BLaER1 (cell line): Measurements from ENCODE around the gene SETD1A.
"Not testable (repeated sequence)": the region's sequence is repeated elsewhere in the genome, so short reads cannot be mapped to it uniquely, and the experiment has no call there.

Source experiments
- H3K27ac ChIP-seq: shearing (Covaris generic); formaldehyde crosslinking; 2 replicates; pipeline ENCODE4 v1.8.1; 2022
- H3K27me3 ChIP-seq: shearing (Covaris generic); formaldehyde crosslinking; 2 replicates; pipeline ENCODE4 v1.8.1; 2022
- H3K36me3 ChIP-seq: shearing (Covaris generic); formaldehyde crosslinking; 2 replicates; pipeline ENCODE4 v1.8.1; 2022
- H3K4me1 ChIP-seq: shearing (Covaris generic); formaldehyde crosslinking; 2 replicates; pipeline ENCODE4 v1.8.1; 2022
- H3K4me2 ChIP-seq: shearing (Covaris generic); formaldehyde crosslinking; 2 replicates; pipeline ENCODE4 v1.8.1; 2022
- H3K4me3 ChIP-seq: shearing (Covaris generic); formaldehyde crosslinking; 2 replicates; pipeline ENCODE4 v1.8.1; 2022
- H3K9ac ChIP-seq: shearing (Covaris generic); formaldehyde crosslinking; 2 replicates; pipeline ENCODE4 v1.8.1; 2022
- H3K9me3 ChIP-seq: shearing (Covaris generic); formaldehyde crosslinking; 2 replicates; pipeline ENCODE4 v1.8.1; 2022
- H4K20me1 ChIP-seq: shearing (Covaris generic); formaldehyde crosslinking; 2 replicates; pipeline ENCODE4 v1.8.1; 2022
- Cebpa-rat ChIP-seq: shearing (Covaris generic); IDR thresholded peaks from 2 replicates; pipeline ENCODE4 v1.8.1; 2022

SETD1A gene

GRCh38 chr16:31010585-31011325 lies 53.2 kb downstream of the SETD1A start, which contains the start of gene STX1B:
Gene STX1B (minus strand): TSS chr16:31010638. CDS start chr16:31010396, 242 bp downstream.
- peak within 1 kb of the TSS; percentile 62 for H3K4me3 ChIP-seq
- H3K4me2 ChIP-seq: peak within 1 kb of the TSS; percentile 76
- 0 out of 2 replicates have a peak within 1 kb of the TSS, but pooled peaks have one; percentile 24 for H3K9ac ChIP-seq
- H3K36me3 ChIP-seq: no peaks in the 10 kb centered on the region
- no peaks in the 10 kb centered on the region for H4K20me1 ChIP-seq
- no peak within 1 kb of the TSS for H3K27ac ChIP-seq
- no peak for TF ChIP-seq Cebpa-rat
- peaks cover 37% of the 10 kb centered on the region for H3K4me1 ChIP-seq
- H3K27me3 ChIP-seq: peaks cover 14% of the 10 kb centered on the region; the same call in 1 of the 2 replicates
- H3K9me3 ChIP-seq: no peaks in the 10 kb centered on the region

DNA sequence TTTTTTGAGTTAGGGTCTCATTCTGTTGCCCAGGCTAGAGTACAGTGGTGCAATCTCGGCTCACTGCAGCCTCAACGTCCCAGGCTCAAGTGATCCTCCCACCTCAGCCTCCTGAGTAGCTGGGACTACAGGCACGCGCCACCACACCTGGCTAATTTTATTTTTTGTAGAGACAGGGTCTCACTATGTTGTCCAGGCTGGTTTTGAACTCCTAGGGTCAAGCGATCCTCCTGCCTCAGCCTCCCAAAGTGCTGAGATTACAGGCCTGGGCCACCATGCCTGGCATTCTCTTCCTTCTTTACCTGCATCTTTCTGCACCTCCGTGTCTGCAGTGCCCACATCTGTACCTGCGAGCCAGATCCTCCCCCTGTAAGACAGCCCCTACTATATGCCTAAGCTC lies 54.3 kb downstream of the SETD1A start:
- H3K4me1 ChIP-seq: peaks cover 37% of the 10 kb centered on the region
- not testable (repeated sequence) for H3K4me2 ChIP-seq, H3K4me3 ChIP-seq, H3K36me3 ChIP-seq, H4K20me1 ChIP-seq, H3K9ac ChIP-seq, H3K27ac ChIP-seq, H3K9me3 ChIP-seq
- H3K27me3 ChIP-seq: peaks cover 14% of the 10 kb centered on the region; the same call in 1 of the 2 replicates

GRCh38 chr16:31013292-31013691 lies 55.7 kb downstream of the SETD1A start:
- H4K20me1 ChIP-seq, H3K9ac ChIP-seq, H3K36me3 ChIP-seq, H3K9me3 ChIP-seq, H3K27ac ChIP-seq, H3K4me2 ChIP-seq, H3K4me3 ChIP-seq: not testable (repeated sequence)
- H3K27me3 ChIP-seq: peaks cover 14% of the 10 kb centered on the region; the same call in 1 of the 2 replicates
- H3K4me1 ChIP-seq: peaks cover 24% of the 10 kb centered on the region

GRCh38 chr16:31016018-31016417 lies 58.5 kb downstream of the SETD1A start:
- H3K4me3 ChIP-seq: no peak overlapping the region
- H3K36me3 ChIP-seq: no peaks in the 10 kb centered on the region
- no peaks in the 10 kb centered on the region for H3K9me3 ChIP-seq
- H3K9ac ChIP-seq: no peak overlapping the region
- H3K27me3 ChIP-seq: peaks cover 11% of the 10 kb centered on the region; the same call in 1 of the 2 replicates
- no peak overlapping the region for H3K4me2 ChIP-seq
- H4K20me1 ChIP-seq: no peaks in the 10 kb centered on the region
- H3K4me1 ChIP-seq: peaks cover 5% of the 10 kb centered on the region
- TF ChIP-seq Cebpa-rat: no peak
- no peak overlapping the region for H3K27ac ChIP-seq

DNA sequence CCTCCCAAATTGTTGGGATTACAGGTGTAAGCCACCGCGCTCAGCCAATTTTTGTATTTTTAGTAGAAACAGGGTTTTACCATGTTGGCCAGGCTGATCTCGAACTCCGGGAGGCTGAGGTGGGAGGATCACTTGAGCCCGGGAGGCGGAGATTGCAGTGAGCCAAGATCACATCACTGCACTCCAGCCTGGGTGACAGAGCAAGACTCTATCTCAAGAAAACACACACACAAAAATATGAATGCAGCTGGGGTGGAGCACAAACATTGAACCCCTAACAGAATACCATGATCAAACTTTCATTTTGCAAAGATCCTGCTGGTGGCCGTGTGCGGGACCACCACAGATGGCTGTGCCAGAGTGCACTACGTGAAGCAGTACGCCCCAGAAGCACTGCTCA lies 60.2 kb downstream of the SETD1A start:
- not testable (repeated sequence) for H3K9ac ChIP-seq, H3K27ac ChIP-seq, H3K4me1 ChIP-seq, H3K36me3 ChIP-seq, H4K20me1 ChIP-seq, H3K9me3 ChIP-seq, H3K4me2 ChIP-seq, H3K27me3 ChIP-seq, H3K4me3 ChIP-seq

DNA sequence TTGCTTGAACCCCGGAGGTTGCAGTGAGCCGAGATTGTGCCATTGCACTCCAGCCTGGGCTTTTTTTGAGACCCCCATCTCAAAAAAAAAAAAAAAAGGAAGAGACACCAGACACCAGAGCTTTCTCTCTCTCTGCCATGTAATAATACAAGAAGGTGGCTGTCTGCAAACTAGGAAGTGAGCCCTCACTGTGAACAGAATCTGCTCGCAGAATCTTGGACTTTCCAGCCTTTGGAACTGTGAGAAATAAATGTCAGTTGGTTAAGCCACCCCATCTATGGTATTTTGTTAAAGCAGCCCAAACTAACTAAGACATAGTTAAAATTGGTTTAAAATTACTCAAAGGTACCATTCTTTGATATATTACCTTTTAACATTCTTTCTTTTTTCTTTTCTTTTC lies 63.0 kb downstream of the SETD1A start:
- H3K27me3 ChIP-seq: no peaks in the 10 kb centered on the region
- no peaks in the 10 kb centered on the region for H3K36me3 ChIP-seq
- H3K27ac ChIP-seq: no peak overlapping the region
- TF ChIP-seq Cebpa-rat: no peak
- no peaks in the 10 kb centered on the region for H3K9me3 ChIP-seq
- H3K4me1 ChIP-seq: peaks cover 8% of the 10 kb centered on the region
- H3K4me2 ChIP-seq: no peak overlapping the region
- no peak overlapping the region for H3K4me3 ChIP-seq
- H4K20me1 ChIP-seq: no peaks in the 10 kb centered on the region
- no peak overlapping the region for H3K9ac ChIP-seq

DNA sequence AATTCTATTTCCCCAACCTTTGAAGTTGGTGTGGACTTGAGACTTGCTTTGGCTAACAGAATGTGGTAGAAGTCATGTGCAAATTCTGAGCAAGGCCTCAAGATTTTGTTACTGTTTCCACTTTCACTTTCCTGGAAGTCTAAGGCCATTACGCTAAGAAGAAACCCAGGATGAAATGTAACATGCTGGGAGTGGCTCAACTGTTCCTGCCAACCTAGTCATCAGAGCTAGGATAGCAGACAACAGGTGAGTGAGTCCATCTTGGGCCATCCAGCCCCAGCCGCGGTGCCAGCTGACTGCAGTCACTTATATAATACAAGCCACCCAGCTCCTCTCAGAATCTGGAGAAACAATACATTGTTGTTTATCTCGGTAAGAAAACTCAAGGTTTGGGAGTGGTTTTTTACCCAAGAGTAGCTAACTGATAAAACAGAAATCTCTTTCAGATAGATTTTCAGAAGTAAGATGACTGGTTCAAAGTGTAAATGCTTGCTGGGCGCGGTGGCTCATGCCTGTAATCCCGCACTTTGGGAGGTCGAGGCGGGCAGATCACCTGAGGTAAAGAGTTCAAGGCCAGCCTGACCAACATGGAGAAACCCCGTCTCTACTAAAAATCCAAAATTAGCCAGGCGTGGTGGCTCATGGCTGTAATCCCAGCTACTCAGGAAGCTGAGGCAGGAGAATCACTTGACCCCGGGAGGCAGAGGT lies 65.1 kb downstream of the SETD1A start:
- Histone ChIP-seq H3K27ac (no peak overlapping the region), H3K9me3 (no peaks in the 10 kb centered on the region)
- TF ChIP-seq Cebpa-rat: no peak

GRCh38 chr16:31023252-31023602 lies 65.7 kb downstream of the SETD1A start:
- no peaks in the 10 kb centered on the region for H4K20me1 ChIP-seq
- peaks cover 22% of the 10 kb centered on the region for H3K4me1 ChIP-seq
- no peak overlapping the region for H3K27ac ChIP-seq
- H3K9me3 ChIP-seq: no peaks in the 10 kb centered on the region
- no peak overlapping the region for H3K4me3 ChIP-seq
- no peak for TF ChIP-seq Cebpa-rat
- no peaks in the 10 kb centered on the region for H3K27me3 ChIP-seq
- H3K4me2 ChIP-seq: no peak overlapping the region
- no peak overlapping the region for H3K9ac ChIP-seq
- H3K36me3 ChIP-seq: no peaks in the 10 kb centered on the region

More for the DNA sequence above, 65.1 kb downstream of the SETD1A start:
- no peaks in the 10 kb centered on the region for H3K27me3 ChIP-seq
- no peaks in the 10 kb centered on the region for H4K20me1 ChIP-seq
- no peaks in the 10 kb centered on the region for H3K36me3 ChIP-seq
- H3K9ac ChIP-seq: no peak overlapping the region
- no peak overlapping the region for H3K4me3 ChIP-seq
- H3K4me1 ChIP-seq: peaks cover 22% of the 10 kb centered on the region
- no peak overlapping the region for H3K4me2 ChIP-seq

- no peaks in the 10 kb centered on the region for H3K27me3 ChIP-seq
- no peak overlapping the region for H3K4me3 ChIP-seq
- no peaks in the 10 kb centered on the region for H4K20me1 ChIP-seq
- H3K4me1 ChIP-seq: peaks cover 22% of the 10 kb centered on the region
- H3K4me2 ChIP-seq: no peak overlapping the region
- H3K9me3 ChIP-seq: no peaks in the 10 kb centered on the region
- TF ChIP-seq Cebpa-rat: no peak
- no peak overlapping the region for H3K27ac ChIP-seq
- no peak overlapping the region for H3K9ac ChIP-seq
- no peaks in the 10 kb centered on the region for H3K36me3 ChIP-seq
These were observed 66.2 kb downstream of the SETD1A start for GRCh38 chr16:31023627-31024226.

DNA sequence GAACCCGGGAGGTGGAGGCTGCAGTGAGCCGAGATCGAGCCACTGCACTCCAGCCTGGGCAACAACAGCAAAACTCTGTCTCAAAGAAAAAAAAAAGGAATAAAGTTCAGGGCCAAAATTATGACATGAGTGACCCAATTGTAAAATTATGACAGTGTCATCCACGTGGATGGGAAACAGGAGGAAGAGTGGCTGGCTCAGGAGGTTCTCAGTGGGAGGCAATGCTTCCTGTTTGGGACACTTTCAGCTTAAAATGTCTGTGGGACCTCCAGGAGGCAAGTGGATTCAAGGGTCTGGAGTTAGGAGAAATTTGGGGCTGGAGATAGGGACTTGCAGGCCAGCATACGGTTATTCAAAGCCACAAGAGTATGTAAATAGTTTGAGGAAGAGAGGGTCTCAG lies 67.8 kb downstream of the SETD1A start:
- Histone ChIP-seq H3K4me2 (peak overlapping the region; percentile 55), H3K9ac (peak overlapping the region; percentile 16; the same call in 1 of the 2 replicates), H3K27me3 (no peaks in the 10 kb centered on the region), H3K36me3 (no peaks in the 10 kb centered on the region), H3K9me3 (no peaks in the 10 kb centered on the region), H3K27ac (peak overlapping the region; percentile 44; the same call in 1 of the 2 replicates), H4K20me1 (no peaks in the 10 kb centered on the region), H3K4me1 (peaks cover 22% of the 10 kb centered on the region), H3K4me3 (no peak overlapping the region)
- TF ChIP-seq Cebpa-rat: no peak
